GM12874 (cell line): ENCODE results near the gene CDH12.

Experiments used
- TF ChIP-seq, protein P1 (sequence below): IDR thresholded peaks from 2 replicates; pipeline ENCODE4 v1.5.1; 2011; ENCODE audit warnings: low read depth, mild to moderate bottlenecking, control low read depth, low read length, moderate library complexity; ENCODE audit not compliant: insufficient read depth

Gene CDH12

DNA sequence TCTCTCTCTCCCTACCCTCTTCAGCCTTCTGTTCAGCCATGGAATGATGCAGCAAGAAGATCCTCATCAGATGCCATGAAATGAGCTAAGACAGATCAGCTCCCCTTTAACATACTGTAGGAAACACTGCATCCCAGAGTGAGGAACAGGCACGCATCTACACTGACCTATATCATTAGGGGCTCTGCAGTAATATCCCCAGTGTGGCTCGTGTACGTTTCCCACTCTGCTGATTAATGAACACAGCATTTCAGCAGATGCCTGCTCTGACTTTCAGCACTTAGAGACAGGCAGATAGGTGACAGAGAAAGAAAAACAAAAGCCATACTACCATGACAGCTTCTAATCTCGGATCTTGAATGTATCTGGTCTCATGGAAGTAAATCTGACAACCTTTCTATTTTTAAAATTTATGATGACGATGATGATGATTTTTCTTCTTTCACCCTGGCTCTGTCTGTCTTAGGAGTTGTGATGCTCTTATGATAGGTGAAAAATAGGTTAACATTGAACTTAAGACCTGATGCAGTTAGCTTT lies 750.3 kb downstream of the CDH12 start:
- TF ChIP-seq, protein P1, sequence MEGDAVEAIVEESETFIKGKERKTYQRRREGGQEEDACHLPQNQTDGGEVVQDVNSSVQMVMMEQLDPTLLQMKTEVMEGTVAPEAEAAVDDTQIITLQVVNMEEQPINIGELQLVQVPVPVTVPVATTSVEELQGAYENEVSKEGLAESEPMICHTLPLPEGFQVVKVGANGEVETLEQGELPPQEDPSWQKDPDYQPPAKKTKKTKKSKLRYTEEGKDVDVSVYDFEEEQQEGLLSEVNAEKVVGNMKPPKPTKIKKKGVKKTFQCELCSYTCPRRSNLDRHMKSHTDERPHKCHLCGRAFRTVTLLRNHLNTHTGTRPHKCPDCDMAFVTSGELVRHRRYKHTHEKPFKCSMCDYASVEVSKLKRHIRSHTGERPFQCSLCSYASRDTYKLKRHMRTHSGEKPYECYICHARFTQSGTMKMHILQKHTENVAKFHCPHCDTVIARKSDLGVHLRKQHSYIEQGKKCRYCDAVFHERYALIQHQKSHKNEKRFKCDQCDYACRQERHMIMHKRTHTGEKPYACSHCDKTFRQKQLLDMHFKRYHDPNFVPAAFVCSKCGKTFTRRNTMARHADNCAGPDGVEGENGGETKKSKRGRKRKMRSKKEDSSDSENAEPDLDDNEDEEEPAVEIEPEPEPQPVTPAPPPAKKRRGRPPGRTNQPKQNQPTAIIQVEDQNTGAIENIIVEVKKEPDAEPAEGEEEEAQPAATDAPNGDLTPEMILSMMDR: no peak

DNA sequence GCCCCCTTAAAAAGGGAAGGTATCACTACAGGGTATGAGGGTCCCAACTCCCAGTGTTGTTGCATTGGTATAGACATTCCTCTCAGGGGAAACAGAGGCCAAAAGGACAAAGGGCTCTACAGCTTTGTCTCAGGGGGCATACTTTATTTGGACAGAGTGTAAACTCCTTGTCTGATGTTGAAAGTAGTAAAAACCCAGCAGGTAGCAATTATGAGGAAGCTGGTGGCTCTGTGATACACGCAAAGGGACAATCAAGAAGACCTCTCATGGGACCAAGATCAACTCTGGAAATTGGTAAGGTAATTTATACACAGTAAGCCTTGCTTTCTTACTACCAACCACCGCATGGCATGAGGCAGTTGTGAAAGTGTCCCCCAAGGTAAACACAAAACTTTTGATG lies 764.6 kb downstream of the CDH12 start:
- TF ChIP-seq, protein P1: no peak

DNA sequence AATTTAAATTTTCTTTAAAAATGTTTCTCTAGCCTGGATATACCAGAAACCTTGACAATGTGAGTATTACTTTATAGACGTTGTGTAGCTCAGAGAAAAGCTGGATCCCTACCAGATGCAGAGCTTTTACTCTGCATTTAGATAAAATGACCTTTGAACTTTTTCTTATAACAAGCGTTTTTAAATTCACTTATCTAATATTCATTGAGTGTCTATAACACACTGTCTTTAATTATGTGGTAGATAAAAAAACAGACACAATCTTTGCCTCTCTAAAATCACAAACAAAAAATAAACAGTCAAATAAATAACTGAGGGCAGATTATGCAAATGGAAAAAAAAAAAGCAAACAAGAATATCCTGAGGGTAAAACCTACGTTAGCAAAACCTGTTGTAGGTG lies 773.6 kb downstream of the CDH12 start:
- TF ChIP-seq, protein P1: no peak

DNA sequence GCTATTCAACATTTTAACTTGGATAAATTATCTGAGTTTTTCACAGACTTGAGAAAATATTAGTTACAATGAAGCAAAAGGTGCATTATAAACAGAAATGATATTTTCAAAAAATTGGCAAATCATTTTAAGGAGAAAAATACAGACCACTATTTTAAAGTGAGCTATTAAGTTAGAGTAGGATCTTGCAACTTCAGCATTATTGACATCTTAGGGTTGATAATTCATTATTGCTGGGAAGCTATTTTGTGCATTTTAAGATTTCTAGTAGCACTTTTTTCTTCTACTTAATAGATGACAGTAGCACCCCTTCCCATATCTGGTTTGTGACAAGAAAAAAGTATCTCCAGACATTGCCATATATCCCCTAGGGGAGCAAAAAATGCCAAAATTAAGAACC lies 774.1 kb downstream of the CDH12 start:
- TF ChIP-seq, protein P1: no peak

DNA sequence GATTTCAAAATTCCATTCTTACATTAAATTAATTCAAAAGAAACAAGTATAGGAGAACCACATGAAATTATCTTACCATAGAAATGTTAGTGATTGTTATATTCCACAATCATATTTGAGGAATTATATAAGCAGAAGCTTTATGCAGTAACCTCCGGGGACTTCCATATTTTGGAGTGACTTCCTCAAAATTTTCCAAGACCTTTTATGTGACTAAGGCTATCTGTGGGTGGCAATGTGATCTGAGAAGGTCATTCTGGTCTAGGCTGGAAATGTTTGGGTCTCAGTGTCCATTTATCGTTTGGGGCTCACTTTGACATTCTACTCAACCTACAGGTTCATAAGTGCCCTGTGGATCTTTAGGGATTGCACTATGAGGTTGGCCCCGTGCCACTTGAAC lies 776.6 kb downstream of the CDH12 start:
- TF ChIP-seq, protein P1: no peak

DNA sequence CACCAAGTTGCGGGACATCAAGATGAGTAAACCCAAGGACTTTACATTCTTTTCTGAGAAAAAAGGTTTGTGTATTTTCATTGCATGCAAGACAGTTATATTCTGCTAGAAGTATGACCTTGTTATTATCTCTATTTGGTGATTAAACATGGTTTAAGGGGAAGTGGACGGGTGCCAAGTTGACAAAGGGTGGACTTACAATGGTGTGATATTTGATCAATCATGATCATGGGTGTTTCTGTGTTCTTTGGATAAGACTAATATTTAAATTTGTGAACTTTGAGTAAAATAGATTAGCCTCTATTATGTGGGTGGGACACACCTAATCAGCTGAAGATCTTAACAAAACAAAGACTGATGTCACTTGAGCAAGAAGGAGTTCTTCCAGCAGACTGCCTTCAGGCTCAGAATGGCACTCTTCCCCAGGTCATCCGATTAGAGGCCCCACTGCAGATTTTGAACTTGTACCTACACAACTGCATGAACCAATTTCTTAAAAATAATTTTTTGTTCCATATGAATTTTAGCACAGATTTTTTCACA lies 782.9 kb downstream of the CDH12 start:
- TF ChIP-seq, protein P1: no peak

DNA sequence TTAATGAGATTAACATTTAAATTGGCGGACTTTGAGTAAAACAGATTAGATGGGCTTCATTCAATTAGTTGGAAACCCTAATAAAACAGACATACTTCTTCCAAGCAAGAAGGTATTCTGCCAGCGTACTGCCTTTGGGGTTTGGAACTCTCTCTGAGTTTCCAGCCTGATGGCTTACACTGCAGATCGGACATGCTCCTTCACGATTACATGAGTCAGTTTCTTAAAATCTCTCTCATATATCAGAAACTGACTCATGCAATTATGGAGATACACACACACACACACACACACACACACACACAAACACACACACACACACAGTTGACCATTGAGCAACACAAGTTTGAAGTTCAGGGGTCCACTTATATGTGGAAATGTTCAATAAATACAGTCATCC lies 789.4 kb downstream of the CDH12 start:
- TF ChIP-seq, protein P1: no peak
